ENCODE data around the gene WDR5B.
"Not testable (repeated sequence)": the region's sequence is repeated elsewhere in the genome, so short reads cannot be mapped to it uniquely, and the experiment has no call there.

The WDR5B gene

GRCh38 chr3:122415762-122416654 lies at the start of gene WDR5B:
TSS of gene WDR5B (minus strand) at chr3:122416062. CDS start at chr3:122415528, 534 bp downstream.
- no peak for DNase-seq

GRCh38 chr3:122464659-122465058 lies 48.8 kb upstream of the WDR5B start:
- no peak for DNase-seq

GRCh38 chr3:122462406-122462805 lies 46.5 kb upstream of the WDR5B start:
- DNase-seq: no peak

GRCh38 chr3:122461806-122462205 lies 45.9 kb upstream of the WDR5B start:
- no peak for DNase-seq

- DNase-seq: no peak
Measured at GRCh38 chr3:122458992-122459391, 43.1 kb upstream of the WDR5B start.

- DNase-seq: no peak
Measured at GRCh38 chr3:122457706-122458105, 41.8 kb upstream of the WDR5B start.

- DNase-seq: no peak
Measured at GRCh38 chr3:122456074-122456473, 40.2 kb upstream of the WDR5B start.

GRCh38 chr3:122451371-122451770 lies 35.5 kb upstream of the WDR5B start:
- no peak for DNase-seq

- not testable (repeated sequence) for DNase-seq
Measured at GRCh38 chr3:122448218-122448617, 32.4 kb upstream of the WDR5B start.

GRCh38 chr3:122444491-122444887 lies 28.6 kb upstream of the WDR5B start:
- not testable (repeated sequence) for DNase-seq

- not testable (repeated sequence) for DNase-seq
Measured at GRCh38 chr3:122443762-122444490, 28.1 kb upstream of the WDR5B start.

- no peak for DNase-seq
Measured at GRCh38 chr3:122443090-122443489, 27.2 kb upstream of the WDR5B start.

- no peak for DNase-seq
Measured at GRCh38 chr3:122435950-122436349, 20.1 kb upstream of the WDR5B start.

GRCh38 chr3:122430371-122430770 lies 14.5 kb upstream of the WDR5B start:
- no peak for DNase-seq

- no peak for DNase-seq
Measured at GRCh38 chr3:122427857-122428471, 12.1 kb upstream of the WDR5B start.

- DNase-seq: no peak
Measured at GRCh38 chr3:122421836-122422235, 6.0 kb upstream of the WDR5B start.

- DNase-seq: no peak
Measured at GRCh38 chr3:122421101-122421500, 5.2 kb upstream of the WDR5B start.

GRCh38 chr3:122416966-122417365 lies 1.1 kb upstream of the WDR5B start:
- no peak for DNase-seq

- no peak for DNase-seq
Measured at GRCh38 chr3:122415104-122415744, 638 bp downstream of the WDR5B start.

- DNase-seq: no peak
Measured at GRCh38 chr3:122414391-122414790, 1.5 kb downstream of the WDR5B start.

GRCh38 chr3:122410639-122411038 lies 5.2 kb downstream of the WDR5B start:
- DNase-seq: no peak

GRCh38 chr3:122410111-122410510 lies 5.8 kb downstream of the WDR5B start:
- DNase-seq: no peak

GRCh38 chr3:122409446-122409845 lies 6.4 kb downstream of the WDR5B start:
- no peak for DNase-seq

Measured in SHP77 treated with DMSO at 0.1 percent for 48 hours (cell line).